ENCODE results near the gene RSPH9. TPM values are rescaled to one million over a fixed set of nuclear protein-coding genes. Genes with fewer than 3 reads are reported as not detected.
"Not testable (repeated sequence)": the region's sequence is repeated elsewhere in the genome, so short reads cannot be mapped to it uniquely, and the experiment has no call there.

Gene RSPH9
- polyA plus RNA-seq, 1 experiment, result 0.77 TPM

GRCh38 chr6:43628393-43629103 lies 16.3 kb upstream of the RSPH9 start:
- TF ChIP-seq, protein P1, sequence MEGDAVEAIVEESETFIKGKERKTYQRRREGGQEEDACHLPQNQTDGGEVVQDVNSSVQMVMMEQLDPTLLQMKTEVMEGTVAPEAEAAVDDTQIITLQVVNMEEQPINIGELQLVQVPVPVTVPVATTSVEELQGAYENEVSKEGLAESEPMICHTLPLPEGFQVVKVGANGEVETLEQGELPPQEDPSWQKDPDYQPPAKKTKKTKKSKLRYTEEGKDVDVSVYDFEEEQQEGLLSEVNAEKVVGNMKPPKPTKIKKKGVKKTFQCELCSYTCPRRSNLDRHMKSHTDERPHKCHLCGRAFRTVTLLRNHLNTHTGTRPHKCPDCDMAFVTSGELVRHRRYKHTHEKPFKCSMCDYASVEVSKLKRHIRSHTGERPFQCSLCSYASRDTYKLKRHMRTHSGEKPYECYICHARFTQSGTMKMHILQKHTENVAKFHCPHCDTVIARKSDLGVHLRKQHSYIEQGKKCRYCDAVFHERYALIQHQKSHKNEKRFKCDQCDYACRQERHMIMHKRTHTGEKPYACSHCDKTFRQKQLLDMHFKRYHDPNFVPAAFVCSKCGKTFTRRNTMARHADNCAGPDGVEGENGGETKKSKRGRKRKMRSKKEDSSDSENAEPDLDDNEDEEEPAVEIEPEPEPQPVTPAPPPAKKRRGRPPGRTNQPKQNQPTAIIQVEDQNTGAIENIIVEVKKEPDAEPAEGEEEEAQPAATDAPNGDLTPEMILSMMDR (IDR thresholded peaks at IDR 0.05; ENCODE audit: insufficient read depth, low read depth, low read length), result no peak
- POLR2A ChIA-PET, result interaction anchor here (1.9 kb wide), 1 partner anchor 17 kb away, joined by 10 read pairs; the partner anchor contains the start of gene RSPH9
- H3K4me3 ChIP-seq (ENCODE audit: low read depth, low read length), result peak overlapping the region; percentile 80
- H3K36me3 ChIP-seq (ENCODE audit: control insufficient read depth, insufficient read depth, low read length), result peaks cover 26% of the 10 kb centered on the region
- DNase-seq (ENCODE audit: low read depth), result no peak
- CTCF ChIA-PET, result interaction anchor here (0.7 to 1.5 kb wide), 6 partner anchors 20 to 450 kb away, joined by 3 to 6 read pairs (median 4); no protein-coding TSS in a partner anchor
- H3K27me3 ChIP-seq (ENCODE audit: control insufficient read depth, insufficient read depth, low read length), result no peaks in the 10 kb centered on the region

- H3K4me3 ChIP-seq (ENCODE audit: low read depth, low read length), result peak within 1 kb of the TSS; percentile 80
- ChIA-PET POLR2A (interaction anchor here (0.6 to 1.9 kb wide), 4 partner anchors 16 to 883 kb away, joined by 3 to 10 read pairs (median 4); partner anchors contain the start of genes HSP90AB1, RSPH9, TBCC and VEGFA), CTCF (interaction anchor here (1.0 to 1.5 kb wide), 6 partner anchors 21 to 450 kb away, joined by 3 to 6 read pairs (median 4); no protein-coding TSS in a partner anchor)
- TF ChIP-seq, protein P1 (IDR thresholded peaks at IDR 0.05; ENCODE audit: insufficient read depth, low read depth, low read length), result no peak
- peak; percentile 97 for DNase-seq (ENCODE audit: low read depth)
- peaks cover 21% of the 10 kb centered on the region for H3K36me3 ChIP-seq (ENCODE audit: control insufficient read depth, insufficient read depth, low read length)
- H3K27me3 ChIP-seq (ENCODE audit: control insufficient read depth, insufficient read depth, low read length), result no peaks in the 10 kb centered on the region
These were observed 15.7 kb upstream of the RSPH9 start, which contains the start of gene GTPBP2 for GRCh38 chr6:43629104-43629504. GTPBP2 (minus strand) TSS chr6:43629264; CDS start chr6:43629162, 102 bp downstream.

- TF ChIP-seq, protein P1 (IDR thresholded peaks at IDR 0.05; ENCODE audit: insufficient read depth, low read depth, low read length), result no peak
- CTCF ChIA-PET, result interaction anchor here (1.0 to 1.5 kb wide), 6 partner anchors 21 to 449 kb away, joined by 3 to 6 read pairs (median 4); no protein-coding TSS in a partner anchor
These were observed 15.1 kb upstream of the RSPH9 start for GRCh38 chr6:43629505-43630300.

DNA sequence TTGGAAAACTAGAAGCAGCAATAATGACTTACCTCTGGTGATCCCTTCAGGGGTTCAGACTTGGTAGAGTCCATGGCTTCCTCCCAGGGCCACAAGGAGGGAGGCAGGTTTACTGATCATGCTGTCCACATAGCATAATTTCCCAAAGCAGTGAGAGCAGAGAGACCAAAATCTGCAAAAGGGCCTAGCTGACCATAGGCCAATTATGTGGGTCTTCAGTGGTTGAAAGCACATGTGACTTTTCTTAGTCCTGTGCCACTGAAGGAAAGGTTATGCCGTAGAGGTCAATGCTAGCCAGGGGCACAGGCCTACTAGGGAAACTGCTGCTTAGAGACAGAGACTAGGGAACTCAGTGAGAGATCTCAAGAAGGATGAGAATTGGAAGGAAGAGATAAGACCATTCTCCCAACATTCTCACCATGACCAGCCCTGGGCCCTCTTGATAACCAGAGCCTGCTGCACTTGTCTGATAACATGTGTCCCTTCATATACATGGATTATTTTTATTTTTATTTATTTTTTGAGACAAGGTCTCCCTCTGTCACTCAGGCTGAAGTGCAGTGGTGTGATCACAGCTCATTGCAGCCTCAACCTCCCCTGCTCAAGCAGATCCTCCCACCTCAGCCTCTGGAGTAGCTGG lies 13.7 kb upstream of the RSPH9 start:
- H3K4me3 ChIP-seq (ENCODE audit: low read depth, low read length), result no peak overlapping the region
- H3K36me3 ChIP-seq (ENCODE audit: control insufficient read depth, insufficient read depth, low read length), result peaks cover 2% of the 10 kb centered on the region; the same call in 1 of the 2 replicates
- ChIA-PET CTCF (no interaction called here), POLR2A (no interaction called here)
- TF ChIP-seq, protein P1 (IDR thresholded peaks at IDR 0.05; ENCODE audit: insufficient read depth, low read depth, low read length), result no peak
- H3K27me3 ChIP-seq (ENCODE audit: control insufficient read depth, insufficient read depth, low read length), result no peaks in the 10 kb centered on the region
- DNase-seq (ENCODE audit: low read depth), result no peak

More at GRCh38 chr6:43629505-43630300, 15.1 kb upstream of the RSPH9 start:
- DNase-seq (ENCODE audit: low read depth), result peak; percentile 85
- H3K36me3 ChIP-seq (ENCODE audit: control insufficient read depth, insufficient read depth, low read length), result peaks cover 15% of the 10 kb centered on the region
- peak overlapping the region; percentile 80 for H3K4me3 ChIP-seq (ENCODE audit: low read depth, low read length)
- H3K27me3 ChIP-seq (ENCODE audit: control insufficient read depth, insufficient read depth, low read length), result no peaks in the 10 kb centered on the region
- POLR2A ChIA-PET, result interaction anchor here (0.5 to 1.9 kb wide), 5 partner anchors 16 to 1247 kb away, joined by 3 to 10 read pairs (median 3); partner anchors contain the start of genes HSP90AB1, RSPH9, TBCC and VEGFA

DNA sequence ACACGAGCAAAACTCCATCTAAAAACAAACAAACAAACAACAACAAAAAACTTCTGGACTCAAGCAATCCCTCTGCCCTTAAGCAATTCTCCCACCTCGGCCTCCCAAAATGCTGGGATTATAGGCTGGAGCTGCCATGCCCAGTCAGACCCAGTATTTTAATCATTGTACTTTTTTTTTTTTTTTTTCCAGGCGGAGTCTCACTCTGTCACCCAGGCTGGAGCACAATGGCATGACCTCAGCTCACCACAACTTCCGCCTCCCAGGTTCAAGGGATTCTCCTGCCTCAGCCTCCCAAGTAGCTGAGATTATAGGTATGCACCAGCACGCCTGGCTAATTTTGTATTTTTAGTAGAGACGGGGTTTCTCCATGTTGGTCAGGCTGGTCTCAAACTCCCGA lies 11.8 kb upstream of the RSPH9 start:
- CTCF ChIA-PET; H3K27me3 ChIP-seq (ENCODE audit: control insufficient read depth, insufficient read depth, low read length); DNase-seq (ENCODE audit: low read depth); POLR2A ChIA-PET; H3K4me3 ChIP-seq (ENCODE audit: low read depth, low read length); H3K36me3 ChIP-seq (ENCODE audit: control insufficient read depth, insufficient read depth, low read length): not testable (repeated sequence)
